Measurements from ENCODE around the gene TMEM253. TPM values are rescaled to one million over a fixed set of nuclear protein-coding genes. Genes with fewer than 3 reads are reported as not detected.

The TMEM253 gene
- polyA plus RNA-seq, 3 donors: 1.1 to 2.1 (median 1.3) TPM

Other genes starting within 250 kb of the TMEM253 start
- gene RNASE3, start 209.7 kb upstream of the TMEM253 start, polyA plus RNA-seq (ENCODE audit: insufficient read length in 3 of 3): 1 to 10 TPM in 1 of 3 donors, under 1 TPM in 2; 0.52 to 1.4 (median 0.77) TPM
- gene RNASE2, start 145.6 kb upstream of the TMEM253 start, polyA plus RNA-seq (ENCODE audit: insufficient read length in 3 of 3): 1 to 10 TPM; 1.3 to 2.5 (median 1.6) TPM
- gene METTL17, start 111.1 kb upstream of the TMEM253 start, polyA plus RNA-seq (ENCODE audit: insufficient read length in 3 of 3): 100 to 1,000 TPM in 2 of 3 donors, 10 to 100 TPM in 1; 87.2 to 130 (median 106) TPM
- 1 to 10 TPM; 1.2 to 2.4 (median 2.2) TPM for gene SLC39A2, start 101.8 kb upstream of the TMEM253 start, polyA plus RNA-seq (ENCODE audit: insufficient read length in 3 of 3)
- 100 to 1,000 TPM; 140 to 195 (median 161) TPM for gene NDRG2, start 76.0 kb upstream of the TMEM253 start, polyA plus RNA-seq (ENCODE audit: insufficient read length in 3 of 3)
- 1 to 10 TPM; 3.1 to 4.2 (median 4.0) TPM for gene TPPP2, start 70.8 kb upstream of the TMEM253 start, polyA plus RNA-seq (ENCODE audit: insufficient read length in 3 of 3)
- gene RNASE13, start 66.3 kb upstream of the TMEM253 start, polyA plus RNA-seq (ENCODE audit: insufficient read length in 3 of 3): under 1 TPM; 0.40 to 0.93 (median 0.81) TPM
- gene RNASE7, start 58.7 kb upstream of the TMEM253 start, polyA plus RNA-seq (ENCODE audit: insufficient read length in 3 of 3): 1 to 10 TPM in 1 of 3 donors, under 1 TPM in 2; 0.31 to 1.3 (median 0.83) TPM
- not detected for gene RNASE8, start 43.2 kb upstream of the TMEM253 start, polyA plus RNA-seq (ENCODE audit: insufficient read length in 3 of 3)
- 10 to 100 TPM; 71.6 to 86.6 (median 78.4) TPM for gene ARHGEF40, start 30.8 kb upstream of the TMEM253 start, polyA plus RNA-seq (ENCODE audit: insufficient read length in 3 of 3)
- 10 to 100 TPM; 37.5 to 42.2 (median 39.3) TPM for gene ZNF219, start 2.4 kb upstream of the TMEM253 start, polyA plus RNA-seq (ENCODE audit: insufficient read length in 3 of 3)
- gene OR5AU1, start 55.0 kb downstream of the TMEM253 start, polyA plus RNA-seq (ENCODE audit: insufficient read length in 3 of 3): under 1 TPM; 0.01 to 0.13 (median 0.05) TPM
- gene HNRNPC, start 168.4 kb downstream of the TMEM253 start, polyA plus RNA-seq (ENCODE audit: insufficient read length in 3 of 3): 1,000 to 10,000 TPM in 1 of 3 donors, 100 to 1,000 TPM in 2; 830 to 1,041 (median 977) TPM
- under 1 TPM; 0.47 to 0.90 (median 0.64) TPM for gene RPGRIP1, start 179.0 kb downstream of the TMEM253 start, polyA plus RNA-seq (ENCODE audit: insufficient read length in 3 of 3)